ENCODE measurements around the gene IDUA. TPM values are rescaled to one million over a fixed set of nuclear protein-coding genes. Genes with fewer than 3 reads are reported as not detected.

Gene IDUA
- total RNA-seq, 6 experiments from 2014 or later, result 20.9 to 40.3 (median 23.3) TPM

GRCh38 chr4:1003271-1004070 lies 16.6 kb downstream of the IDUA start:
- Mint-ChIP-seq H3K4me1 (ENCODE audit: low read depth) (no peaks in the 10 kb centered on the region), H3K9me3 (peaks cover 8% of the 10 kb centered on the region), H3K27ac (no peak overlapping the region), H3K27me3 (ENCODE audit: insufficient read depth) (peaks cover 28% of the 10 kb centered on the region), H3K4me3 (no peak overlapping the region), H3K36me3 (ENCODE audit: low read depth) (no peaks in the 10 kb centered on the region)
- TF ChIP-seq CTCF (IDR thresholded peaks at IDR 0.05), result no peak
- no peak for DNase-seq

DNA sequence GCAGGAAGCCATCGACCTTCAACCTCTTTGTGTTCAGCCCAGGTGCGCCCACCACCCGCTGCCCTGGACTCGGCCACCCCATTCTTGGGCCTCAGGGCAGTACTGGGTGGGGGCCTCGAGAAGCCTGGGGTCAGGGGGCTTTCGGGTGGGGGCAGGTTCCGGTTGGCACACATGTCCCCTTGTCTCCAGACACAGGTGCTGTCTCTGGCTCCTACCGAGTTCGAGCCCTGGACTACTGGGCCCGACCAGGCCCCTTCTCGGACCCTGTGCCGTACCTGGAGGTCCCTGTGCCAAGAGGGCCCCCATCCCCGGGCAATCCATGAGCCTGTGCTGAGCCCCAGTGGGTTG lies 17.2 kb downstream of the IDUA start:
- DNase-seq, result no peak
- Mint-ChIP-seq H3K27ac (no peak overlapping the region), H3K4me3 (no peak overlapping the region), H3K27me3 (ENCODE audit: insufficient read depth) (peaks cover 27% of the 10 kb centered on the region), H3K9me3 (peaks cover 8% of the 10 kb centered on the region), H3K4me1 (ENCODE audit: low read depth) (peaks cover 3% of the 10 kb centered on the region; the same call in 1 of the 2 replicates), H3K36me3 (ENCODE audit: low read depth) (no peaks in the 10 kb centered on the region)
- no peak for TF ChIP-seq CTCF (IDR thresholded peaks at IDR 0.05)

GRCh38 chr4:1004557-1005485 lies 18.0 kb downstream of the IDUA start:
- TF ChIP-seq CTCF (IDR thresholded peaks at IDR 0.05), result no peak
- no peak overlapping the region for H3K27ac Mint-ChIP-seq
- H3K36me3 Mint-ChIP-seq (ENCODE audit: low read depth), result no peaks in the 10 kb centered on the region
- no peak for DNase-seq
- no peak overlapping the region for H3K4me3 Mint-ChIP-seq
- H3K27me3 Mint-ChIP-seq (ENCODE audit: insufficient read depth), result peaks cover 24% of the 10 kb centered on the region
- peaks cover 8% of the 10 kb centered on the region for H3K9me3 Mint-ChIP-seq
- H3K4me1 Mint-ChIP-seq (ENCODE audit: low read depth), result peaks cover 5% of the 10 kb centered on the region; the same call in 1 of the 2 replicates

DNA sequence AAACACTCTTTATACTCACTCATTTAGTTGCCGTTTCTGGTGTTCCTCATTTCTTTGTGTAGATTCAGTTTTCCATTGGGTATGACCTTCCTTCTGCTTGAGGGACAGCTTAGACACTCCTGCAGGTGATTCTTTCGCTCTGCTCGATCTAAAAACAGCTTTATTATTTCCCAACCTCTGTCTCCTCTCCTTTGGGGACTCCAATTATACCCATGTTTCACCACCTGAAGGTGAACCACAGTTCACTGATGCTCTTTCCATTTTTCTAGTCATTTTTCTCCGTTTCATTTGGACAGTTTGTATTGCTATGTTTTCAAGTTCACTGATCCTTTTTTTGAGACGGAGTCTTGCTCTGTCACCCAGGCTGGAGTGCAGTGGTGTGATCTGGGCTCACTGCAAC lies 20.0 kb downstream of the IDUA start:
- Mint-ChIP-seq H3K9me3 (peaks cover 8% of the 10 kb centered on the region), H3K4me3 (no peak overlapping the region), H3K27ac (no peak overlapping the region), H3K4me1 (ENCODE audit: low read depth) (peaks cover 5% of the 10 kb centered on the region; the same call in 1 of the 2 replicates), H3K36me3 (ENCODE audit: low read depth) (no peaks in the 10 kb centered on the region), H3K27me3 (ENCODE audit: insufficient read depth) (peaks cover 24% of the 10 kb centered on the region)
- DNase-seq, result no peak
- TF ChIP-seq CTCF (IDR thresholded peaks at IDR 0.05), result no peak

DNA sequence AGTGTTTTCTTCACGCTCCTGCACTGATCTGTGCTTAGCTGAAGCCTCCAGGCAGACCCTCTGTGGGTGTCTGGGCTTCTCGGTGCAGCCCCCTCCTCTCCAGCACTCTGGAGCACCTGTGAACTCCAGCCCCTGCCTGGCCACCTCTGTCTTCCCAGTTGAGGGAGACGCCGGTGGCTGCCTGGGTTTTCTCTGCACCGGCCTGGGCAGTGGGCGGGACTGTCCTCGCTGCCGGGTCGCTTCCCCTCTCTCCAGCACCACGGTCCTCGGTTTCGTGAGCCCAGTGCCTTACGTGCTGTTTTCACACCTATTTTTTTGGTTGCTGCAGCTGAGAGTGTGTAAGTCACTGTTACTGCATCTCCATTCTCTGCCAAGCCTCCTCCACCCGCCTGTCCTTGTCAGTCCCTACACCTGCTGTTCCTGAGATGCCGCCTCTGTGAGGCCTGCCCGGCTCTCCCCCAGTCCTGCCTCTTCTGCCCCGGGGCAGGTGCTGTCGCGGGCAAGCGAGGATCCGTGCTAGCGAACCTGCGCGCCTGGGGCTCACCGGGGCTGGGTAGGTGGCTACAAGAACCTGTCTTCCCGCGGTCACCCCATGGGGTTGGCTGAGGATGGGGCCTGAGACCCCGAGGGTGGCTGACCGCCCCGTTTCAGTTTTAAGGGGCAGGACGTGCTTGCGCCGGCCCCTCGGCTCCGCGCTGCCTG lies 22.1 kb downstream of the IDUA start:
- Mint-ChIP-seq H3K36me3 (ENCODE audit: low read depth) (no peaks in the 10 kb centered on the region), H3K27me3 (ENCODE audit: insufficient read depth) (peaks cover 24% of the 10 kb centered on the region), H3K9me3 (peaks cover 8% of the 10 kb centered on the region), H3K4me1 (ENCODE audit: low read depth) (peaks cover 5% of the 10 kb centered on the region; the same call in 1 of the 2 replicates), H3K27ac (no peak overlapping the region), H3K4me3 (peak overlapping the region; percentile 78)
- DNase-seq, result no peak
- TF ChIP-seq CTCF (IDR thresholded peaks at IDR 0.05), result no peak

All from HFFc6 (cell line).